Measurements from ENCODE around the gene CD247. TPM values are rescaled to one million over a fixed set of nuclear protein-coding genes. Genes with fewer than 3 reads are reported as not detected.

The CD247 gene
- total RNA-seq, 4 donors from 2014 or later, result 0.26 to 2.0 (median 0.52) TPM; not detected in 1

DNA sequence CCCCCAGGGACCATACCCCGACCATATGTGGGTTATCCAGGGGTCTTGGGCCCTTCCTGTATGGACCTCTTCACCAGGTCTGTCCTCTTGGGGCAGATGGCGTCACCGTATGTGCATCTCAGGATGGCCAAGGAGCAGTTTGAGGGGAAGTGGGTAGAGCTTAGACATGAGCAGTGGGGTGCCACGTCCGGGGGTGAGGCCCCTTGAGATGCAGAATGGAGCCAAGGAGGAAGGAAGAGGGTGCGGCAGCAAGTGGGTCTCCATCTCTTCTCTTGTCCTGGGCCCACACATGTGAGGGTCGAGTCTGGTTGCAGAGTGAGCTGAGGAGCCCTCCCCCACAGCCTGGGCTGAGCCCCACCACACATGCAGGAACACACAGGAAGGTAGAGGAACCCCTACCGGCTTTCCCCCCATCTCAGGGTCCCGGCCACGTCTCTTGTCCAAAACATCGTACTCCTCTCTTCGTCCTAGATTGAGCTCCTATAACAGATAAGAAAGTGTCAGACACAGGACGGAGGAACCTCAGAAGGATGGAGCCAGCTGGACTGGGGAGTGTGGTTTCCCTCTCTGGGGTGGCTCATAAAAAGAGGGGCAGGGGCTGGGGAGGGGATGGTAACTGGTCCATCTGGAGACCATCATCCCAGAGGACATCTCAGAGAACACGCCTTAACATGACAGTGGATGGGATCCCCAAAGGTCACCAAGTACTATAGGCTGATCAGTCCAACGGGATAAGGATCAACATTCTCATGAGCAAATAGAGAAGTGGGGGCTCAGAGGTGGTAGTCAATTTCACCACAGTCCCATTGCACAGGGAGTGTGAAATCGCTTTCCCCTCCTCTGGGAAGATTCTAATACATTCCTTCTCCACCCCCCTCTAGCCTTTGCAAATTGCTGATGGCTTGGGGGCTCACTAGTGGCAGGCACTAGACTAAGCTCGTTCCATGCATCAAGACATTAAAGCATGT, 79.9 kb downstream of the CD247 start:
- intact Hi-C loops (cut with DNase I), result no loop called here
- H3K9me3 ChIP-seq, result no peaks in the 10 kb centered on the region
- H3K4me3 ChIP-seq, result no peak overlapping the region
- H3K27ac ChIP-seq (replicated peaks in 1 of 4), result no peak overlapping the region
- no peaks in the 10 kb centered on the region for H3K36me3 ChIP-seq
- H3K27me3 ChIP-seq, result peaks cover 0 to 24% (median 4%) of the 10 kb centered on the region in 4 donors
- H3K4me1 ChIP-seq, result peaks cover 7 to 13% (median 10%) of the 10 kb centered on the region in 4 donors
- WGBS, result 84% methylated on average over 17 of the region's 17 CpGs
- DNase-seq (ENCODE audit: extremely low spot score), result peak; percentile 82
- TF ChIP-seq POLR2A (IDR thresholded peaks at IDR 0.05; ENCODE audit: low read depth) (no peak), POLR2AphosphoS5 (IDR thresholded peaks at IDR 0.05) (no peak), EP300 (IDR thresholded peaks at IDR 0.05) (no peak), CTCF (IDR thresholded peaks at IDR 0.05) (no peak)

- Histone ChIP-seq H3K4me3 (no peak overlapping the region), H3K27ac (replicated peaks in 1 of 4) (no peak overlapping the region), H3K27me3 (peaks cover 0 to 18% (median 4%) of the 10 kb centered on the region in 4 donors), H3K4me1 (peaks cover 7 to 13% (median 10%) of the 10 kb centered on the region in 4 donors), H3K9me3 (no peaks in the 10 kb centered on the region), H3K36me3 (no peaks in the 10 kb centered on the region)
- WGBS, result 100% methylated on average over 2 of the region's 4 CpGs
- no peak for TF ChIP-seq EP300 (IDR thresholded peaks at IDR 0.05)
- no peak for TF ChIP-seq POLR2AphosphoS5 (IDR thresholded peaks at IDR 0.05)
- intact Hi-C loops (cut with DNase I), result no loop called here
- DNase-seq (ENCODE audit: extremely low spot score), result peak; percentile 85
Measured at GRCh38 chr1:167435484-167435883, 82.8 kb downstream of the CD247 start.

- no peaks in the 10 kb centered on the region for H3K36me3 ChIP-seq
- no peak for DNase-seq (ENCODE audit: extremely low spot score)
- peaks cover 0 to 14% (median 3%) of the 10 kb centered on the region in 4 donors for H3K27me3 ChIP-seq
- intact Hi-C loops (cut with DNase I), result no loop called here
- H3K4me3 ChIP-seq, result no peak overlapping the region
- no peak overlapping the region for H3K27ac ChIP-seq (replicated peaks in 1 of 4)
- WGBS, result 87% methylated on average over 6 of the region's 6 CpGs
- TF ChIP-seq POLR2A (IDR thresholded peaks at IDR 0.05; ENCODE audit: low read depth) (no peak), CTCF (IDR thresholded peaks at IDR 0.05) (no peak), POLR2AphosphoS5 (IDR thresholded peaks at IDR 0.05) (no peak), EP300 (IDR thresholded peaks at IDR 0.05) (no peak)
- H3K9me3 ChIP-seq, result no peaks in the 10 kb centered on the region
- H3K4me1 ChIP-seq, result peaks cover 4 to 7% (median 5%) of the 10 kb centered on the region in 4 donors
Measured at GRCh38 chr1:167434306-167434705, 84.0 kb downstream of the CD247 start.

DNA sequence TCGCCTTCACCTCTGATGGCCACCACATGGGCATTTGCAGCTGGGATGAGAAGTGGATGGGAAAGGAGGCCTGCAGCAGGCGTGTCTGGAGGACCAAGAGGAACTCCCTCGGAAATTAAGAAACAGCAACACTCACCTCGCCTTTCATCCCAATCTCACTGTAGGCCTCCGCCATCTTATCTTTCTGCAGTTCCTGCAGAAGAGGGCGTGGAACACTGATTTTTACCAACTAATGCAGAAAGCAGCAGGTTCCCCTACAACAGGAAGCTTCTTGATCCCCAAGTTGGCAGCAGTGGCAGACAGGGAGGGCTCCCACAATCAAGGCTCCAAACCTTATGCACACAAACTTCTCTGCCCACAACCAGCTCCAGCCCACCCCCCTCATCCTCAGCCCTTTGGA, 84.4 kb downstream of the CD247 start:
- peaks cover 0 to 10% (median 1%) of the 10 kb centered on the region in 4 donors for H3K27me3 ChIP-seq
- no peaks in the 10 kb centered on the region for H3K9me3 ChIP-seq
- peaks cover 0 to 3% (median under 1%) of the 10 kb centered on the region in 4 donors for H3K4me1 ChIP-seq
- no peak overlapping the region for H3K27ac ChIP-seq (replicated peaks in 1 of 4)
- DNase-seq (ENCODE audit: extremely low spot score), result no peak
- intact Hi-C loops (cut with DNase I), result no loop called here
- no peak overlapping the region for H3K4me3 ChIP-seq
- no peaks in the 10 kb centered on the region for H3K36me3 ChIP-seq
- 99% methylated on average over 6 of the region's 6 CpGs for WGBS
- TF ChIP-seq EP300 (IDR thresholded peaks at IDR 0.05) (no peak), POLR2A (IDR thresholded peaks at IDR 0.05; ENCODE audit: low read depth) (no peak), POLR2AphosphoS5 (IDR thresholded peaks at IDR 0.05) (no peak), CTCF (IDR thresholded peaks at IDR 0.05) (no peak)

- Histone ChIP-seq H3K9me3 (no peaks in the 10 kb centered on the region), H3K36me3 (no peaks in the 10 kb centered on the region), H3K27ac (replicated peaks in 1 of 4) (no peak overlapping the region), H3K4me3 (no peak overlapping the region), H3K27me3 (no peaks in the 10 kb centered on the region), H3K4me1 (peaks cover 0 to 6% (median 0%) of the 10 kb centered on the region in 4 donors)
- WGBS, result 97% methylated on average over 5 of the region's 7 CpGs
- intact Hi-C loops (cut with DNase I), result no loop called here
- DNase-seq (ENCODE audit: extremely low spot score), result no peak
- TF ChIP-seq POLR2A (IDR thresholded peaks at IDR 0.05; ENCODE audit: low read depth) (no peak), POLR2AphosphoS5 (IDR thresholded peaks at IDR 0.05) (no peak), EP300 (IDR thresholded peaks at IDR 0.05) (no peak), CTCF (IDR thresholded peaks at IDR 0.05) (no peak)
Measured at GRCh38 chr1:167432780-167433179, 85.5 kb downstream of the CD247 start.
